ENCODE results near the gene FBXO11.

FBXO11 gene

DNA sequence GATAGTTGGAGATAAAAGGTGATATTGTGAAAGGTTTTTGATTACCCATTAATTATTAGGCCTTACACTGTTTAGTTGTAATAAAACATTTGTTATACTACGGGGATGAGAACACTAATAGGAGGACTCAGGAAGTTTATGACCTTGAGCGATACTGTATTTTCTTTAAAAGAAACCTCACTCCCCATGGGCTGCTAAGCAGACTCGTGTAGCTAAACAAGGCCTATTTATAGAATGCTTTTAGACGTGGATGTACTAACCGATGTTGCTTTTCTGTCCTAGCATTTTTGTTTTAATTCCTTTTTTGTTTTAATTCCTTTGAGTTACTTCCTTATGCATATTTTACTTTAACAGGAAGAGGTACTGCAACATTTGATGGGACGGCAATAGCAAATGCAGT, 100.4 kb downstream of the FBXO11 start (continued):
- TF ChIP-seq, protein P1, sequence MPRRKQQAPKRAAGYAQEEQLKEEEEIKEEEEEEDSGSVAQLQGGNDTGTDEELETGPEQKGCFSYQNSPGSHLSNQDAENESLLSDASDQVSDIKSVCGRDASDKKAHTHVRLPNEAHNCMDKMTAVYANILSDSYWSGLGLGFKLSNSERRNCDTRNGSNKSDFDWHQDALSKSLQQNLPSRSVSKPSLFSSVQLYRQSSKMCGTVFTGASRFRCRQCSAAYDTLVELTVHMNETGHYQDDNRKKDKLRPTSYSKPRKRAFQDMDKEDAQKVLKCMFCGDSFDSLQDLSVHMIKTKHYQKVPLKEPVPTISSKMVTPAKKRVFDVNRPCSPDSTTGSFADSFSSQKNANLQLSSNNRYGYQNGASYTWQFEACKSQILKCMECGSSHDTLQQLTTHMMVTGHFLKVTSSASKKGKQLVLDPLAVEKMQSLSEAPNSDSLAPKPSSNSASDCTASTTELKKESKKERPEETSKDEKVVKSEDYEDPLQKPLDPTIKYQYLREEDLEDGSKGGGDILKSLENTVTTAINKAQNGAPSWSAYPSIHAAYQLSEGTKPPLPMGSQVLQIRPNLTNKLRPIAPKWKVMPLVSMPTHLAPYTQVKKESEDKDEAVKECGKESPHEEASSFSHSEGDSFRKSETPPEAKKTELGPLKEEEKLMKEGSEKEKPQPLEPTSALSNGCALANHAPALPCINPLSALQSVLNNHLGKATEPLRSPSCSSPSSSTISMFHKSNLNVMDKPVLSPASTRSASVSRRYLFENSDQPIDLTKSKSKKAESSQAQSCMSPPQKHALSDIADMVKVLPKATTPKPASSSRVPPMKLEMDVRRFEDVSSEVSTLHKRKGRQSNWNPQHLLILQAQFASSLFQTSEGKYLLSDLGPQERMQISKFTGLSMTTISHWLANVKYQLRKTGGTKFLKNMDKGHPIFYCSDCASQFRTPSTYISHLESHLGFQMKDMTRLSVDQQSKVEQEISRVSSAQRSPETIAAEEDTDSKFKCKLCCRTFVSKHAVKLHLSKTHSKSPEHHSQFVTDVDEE (CRISPR knock-in tag; IDR thresholded peaks at IDR 0.05): no peak
- TF ChIP-seq ZNF8 (CRISPR knock-in tag; IDR thresholded peaks at IDR 0.05): no peak
- no peak for TF ChIP-seq ZNF70 (CRISPR knock-in tag; IDR thresholded peaks at IDR 0.05)
- TF ChIP-seq RARB (CRISPR knock-in tag; IDR thresholded peaks at IDR 0.05): no peak
- no peak for TF ChIP-seq ZC3H10 (CRISPR knock-in tag; IDR thresholded peaks at IDR 0.05)
- no peak for TF ChIP-seq BACH2 (CRISPR knock-in tag; IDR thresholded peaks at IDR 0.05; ENCODE audit: borderline replicate concordance)
- no peak for TF ChIP-seq ZFP30 (CRISPR knock-in tag; IDR thresholded peaks at IDR 0.05)
- TF ChIP-seq, protein P2, sequence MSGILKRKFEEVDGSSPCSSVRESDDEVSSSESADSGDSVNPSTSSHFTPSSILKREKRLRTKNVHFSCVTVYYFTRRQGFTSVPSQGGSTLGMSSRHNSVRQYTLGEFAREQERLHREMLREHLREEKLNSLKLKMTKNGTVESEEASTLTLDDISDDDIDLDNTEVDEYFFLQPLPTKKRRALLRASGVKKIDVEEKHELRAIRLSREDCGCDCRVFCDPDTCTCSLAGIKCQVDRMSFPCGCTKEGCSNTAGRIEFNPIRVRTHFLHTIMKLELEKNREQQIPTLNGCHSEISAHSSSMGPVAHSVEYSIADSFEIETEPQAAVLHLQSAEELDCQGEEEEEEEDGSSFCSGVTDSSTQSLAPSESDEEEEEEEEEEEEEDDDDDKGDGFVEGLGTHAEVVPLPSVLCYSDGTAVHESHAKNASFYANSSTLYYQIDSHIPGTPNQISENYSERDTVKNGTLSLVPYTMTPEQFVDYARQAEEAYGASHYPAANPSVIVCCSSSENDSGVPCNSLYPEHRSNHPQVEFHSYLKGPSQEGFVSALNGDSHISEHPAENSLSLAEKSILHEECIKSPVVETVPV (CRISPR knock-in tag; IDR thresholded peaks at IDR 0.05): no peak

DNA sequence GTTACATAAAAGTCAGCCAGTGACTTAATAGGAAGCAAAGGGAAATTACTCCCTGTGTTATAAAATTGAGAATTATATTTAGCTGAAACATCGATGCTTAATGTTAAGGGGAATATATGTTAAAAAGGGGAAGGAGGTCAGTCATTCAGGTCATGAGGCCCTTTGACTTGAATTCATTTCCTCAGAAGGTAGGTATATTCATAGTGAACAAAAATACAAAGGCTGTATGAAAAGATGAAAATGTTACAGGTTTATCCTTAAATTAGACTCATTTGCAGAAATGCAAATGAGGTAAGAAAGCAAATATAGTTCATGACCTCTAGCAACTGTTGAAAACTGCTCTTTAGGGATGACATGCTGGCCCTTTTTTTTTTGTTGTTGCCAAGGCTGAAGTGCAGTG, 102.5 kb downstream of the FBXO11 start:
- ATAC-seq: no peak
- TF ChIP-seq GLIS3 (CRISPR knock-in tag; IDR thresholded peaks at IDR 0.05): no peak
- no peak for TF ChIP-seq RARB (CRISPR knock-in tag; IDR thresholded peaks at IDR 0.05)
- TF ChIP-seq ZNF565 (CRISPR knock-in tag; conservative IDR thresholded peaks at IDR 0.05; ENCODE audit: low read depth): no peak
- TF ChIP-seq ZNF8 (CRISPR knock-in tag; IDR thresholded peaks at IDR 0.05): no peak
- no peak for TF ChIP-seq ESRRG (CRISPR knock-in tag; IDR thresholded peaks at IDR 0.05)
- TF ChIP-seq, protein P3, sequence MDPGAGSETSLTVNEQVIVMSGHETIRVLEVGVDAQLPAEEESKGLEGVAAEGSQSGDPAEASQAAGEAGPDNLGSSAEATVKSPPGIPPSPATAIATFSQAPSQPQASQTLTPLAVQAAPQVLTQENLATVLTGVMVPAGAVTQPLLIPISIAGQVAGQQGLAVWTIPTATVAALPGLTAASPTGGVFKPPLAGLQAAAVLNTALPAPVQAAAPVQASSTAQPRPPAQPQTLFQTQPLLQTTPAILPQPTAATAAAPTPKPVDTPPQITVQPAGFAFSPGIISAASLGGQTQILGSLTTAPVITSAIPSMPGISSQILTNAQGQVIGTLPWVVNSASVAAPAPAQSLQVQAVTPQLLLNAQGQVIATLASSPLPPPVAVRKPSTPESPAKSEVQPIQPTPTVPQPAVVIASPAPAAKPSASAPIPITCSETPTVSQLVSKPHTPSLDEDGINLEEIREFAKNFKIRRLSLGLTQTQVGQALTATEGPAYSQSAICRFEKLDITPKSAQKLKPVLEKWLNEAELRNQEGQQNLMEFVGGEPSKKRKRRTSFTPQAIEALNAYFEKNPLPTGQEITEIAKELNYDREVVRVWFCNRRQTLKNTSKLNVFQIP (CRISPR knock-in tag; IDR thresholded peaks at IDR 0.05; ENCODE audit: borderline replicate concordance, low read depth): no peak
- TF ChIP-seq, protein P2 (CRISPR knock-in tag; IDR thresholded peaks at IDR 0.05): no peak
- TF ChIP-seq, protein P4, sequence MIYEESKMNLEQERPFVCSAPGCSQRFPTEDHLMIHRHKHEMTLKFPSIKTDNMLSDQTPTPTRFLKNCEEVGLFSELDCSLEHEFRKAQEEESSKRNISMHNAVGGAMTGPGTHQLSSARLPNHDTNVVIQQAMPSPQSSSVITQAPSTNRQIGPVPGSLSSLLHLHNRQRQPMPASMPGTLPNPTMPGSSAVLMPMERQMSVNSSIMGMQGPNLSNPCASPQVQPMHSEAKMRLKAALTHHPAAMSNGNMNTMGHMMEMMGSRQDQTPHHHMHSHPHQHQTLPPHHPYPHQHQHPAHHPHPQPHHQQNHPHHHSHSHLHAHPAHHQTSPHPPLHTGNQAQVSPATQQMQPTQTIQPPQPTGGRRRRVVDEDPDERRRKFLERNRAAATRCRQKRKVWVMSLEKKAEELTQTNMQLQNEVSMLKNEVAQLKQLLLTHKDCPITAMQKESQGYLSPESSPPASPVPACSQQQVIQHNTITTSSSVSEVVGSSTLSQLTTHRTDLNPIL (CRISPR knock-in tag; IDR thresholded peaks at IDR 0.05; ENCODE audit: low read depth): no peak

DNA sequence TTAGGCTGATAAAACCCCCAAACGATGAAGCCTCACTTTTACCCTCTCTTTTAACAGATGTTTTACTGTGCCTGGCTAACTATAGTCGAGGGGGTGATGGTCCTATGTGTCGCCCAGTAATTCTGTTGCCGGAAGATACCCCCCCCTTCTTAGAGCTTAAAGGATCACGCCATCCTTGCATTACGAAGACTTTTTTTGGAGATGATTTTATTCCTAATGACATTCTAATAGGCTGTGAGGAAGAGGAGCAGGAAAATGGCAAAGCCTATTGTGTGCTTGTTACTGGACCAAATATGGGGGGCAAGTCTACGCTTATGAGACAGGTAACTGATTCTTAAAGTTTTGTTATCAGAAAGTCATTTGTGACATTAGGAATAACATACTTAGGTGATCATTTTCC, 102.9 kb downstream of the FBXO11 start:
- ATAC-seq: no peak
- TF ChIP-seq, protein P5, sequence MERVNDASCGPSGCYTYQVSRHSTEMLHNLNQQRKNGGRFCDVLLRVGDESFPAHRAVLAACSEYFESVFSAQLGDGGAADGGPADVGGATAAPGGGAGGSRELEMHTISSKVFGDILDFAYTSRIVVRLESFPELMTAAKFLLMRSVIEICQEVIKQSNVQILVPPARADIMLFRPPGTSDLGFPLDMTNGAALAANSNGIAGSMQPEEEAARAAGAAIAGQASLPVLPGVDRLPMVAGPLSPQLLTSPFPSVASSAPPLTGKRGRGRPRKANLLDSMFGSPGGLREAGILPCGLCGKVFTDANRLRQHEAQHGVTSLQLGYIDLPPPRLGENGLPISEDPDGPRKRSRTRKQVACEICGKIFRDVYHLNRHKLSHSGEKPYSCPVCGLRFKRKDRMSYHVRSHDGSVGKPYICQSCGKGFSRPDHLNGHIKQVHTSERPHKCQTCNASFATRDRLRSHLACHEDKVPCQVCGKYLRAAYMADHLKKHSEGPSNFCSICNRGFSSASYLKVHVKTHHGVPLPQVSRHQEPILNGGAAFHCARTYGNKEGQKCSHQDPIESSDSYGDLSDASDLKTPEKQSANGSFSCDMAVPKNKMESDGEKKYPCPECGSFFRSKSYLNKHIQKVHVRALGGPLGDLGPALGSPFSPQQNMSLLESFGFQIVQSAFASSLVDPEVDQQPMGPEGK (CRISPR knock-in tag; IDR thresholded peaks at IDR 0.05; ENCODE audit: borderline replicate concordance): no peak
- TF ChIP-seq BACH2 (CRISPR knock-in tag; IDR thresholded peaks at IDR 0.05; ENCODE audit: borderline replicate concordance) (no peak), ZFP3 (CRISPR knock-in tag; IDR thresholded peaks at IDR 0.05) (no peak), ZNF565 (CRISPR knock-in tag; conservative IDR thresholded peaks at IDR 0.05; ENCODE audit: low read depth) (no peak), ESRRG (CRISPR knock-in tag; IDR thresholded peaks at IDR 0.05) (no peak), TOX (CRISPR knock-in tag; IDR thresholded peaks at IDR 0.05; ENCODE audit: borderline replicate concordance) (no peak), ARNTL (CRISPR knock-in tag; IDR thresholded peaks at IDR 0.05; ENCODE audit: borderline replicate concordance, low read depth) (no peak), RARB (CRISPR knock-in tag; IDR thresholded peaks at IDR 0.05) (no peak), PPARA (CRISPR knock-in tag; IDR thresholded peaks at IDR 0.05; ENCODE audit: borderline replicate concordance) (no peak), TCF4 (CRISPR knock-in tag; IDR thresholded peaks at IDR 0.05; ENCODE audit: borderline replicate concordance) (no peak), GLIS3 (CRISPR knock-in tag; IDR thresholded peaks at IDR 0.05) (no peak), ZNF8 (CRISPR knock-in tag; IDR thresholded peaks at IDR 0.05) (no peak), CSDC2 (CRISPR knock-in tag; IDR thresholded peaks at IDR 0.05) (no peak), ISL1 (CRISPR knock-in tag; IDR thresholded peaks at IDR 0.05) (no peak), ZC3H10 (CRISPR knock-in tag; IDR thresholded peaks at IDR 0.05) (no peak)
- TF ChIP-seq, protein P4 (CRISPR knock-in tag; IDR thresholded peaks at IDR 0.05; ENCODE audit: low read depth): no peak
- TF ChIP-seq, protein P3 (CRISPR knock-in tag; IDR thresholded peaks at IDR 0.05; ENCODE audit: borderline replicate concordance, low read depth): no peak

All from SK-N-SH treated with all-trans-retinoic acid at 6 μM for 48 hours (cell line).